ENCODE measurements around the gene CSNK1G1. TPM values are rescaled to one million over a fixed set of nuclear protein-coding genes. Genes with fewer than 3 reads are reported as not detected.

CSNK1G1 gene
- total RNA-seq, 2 donors from 2014 or later = 9.3 to 11.8 TPM

DNA sequence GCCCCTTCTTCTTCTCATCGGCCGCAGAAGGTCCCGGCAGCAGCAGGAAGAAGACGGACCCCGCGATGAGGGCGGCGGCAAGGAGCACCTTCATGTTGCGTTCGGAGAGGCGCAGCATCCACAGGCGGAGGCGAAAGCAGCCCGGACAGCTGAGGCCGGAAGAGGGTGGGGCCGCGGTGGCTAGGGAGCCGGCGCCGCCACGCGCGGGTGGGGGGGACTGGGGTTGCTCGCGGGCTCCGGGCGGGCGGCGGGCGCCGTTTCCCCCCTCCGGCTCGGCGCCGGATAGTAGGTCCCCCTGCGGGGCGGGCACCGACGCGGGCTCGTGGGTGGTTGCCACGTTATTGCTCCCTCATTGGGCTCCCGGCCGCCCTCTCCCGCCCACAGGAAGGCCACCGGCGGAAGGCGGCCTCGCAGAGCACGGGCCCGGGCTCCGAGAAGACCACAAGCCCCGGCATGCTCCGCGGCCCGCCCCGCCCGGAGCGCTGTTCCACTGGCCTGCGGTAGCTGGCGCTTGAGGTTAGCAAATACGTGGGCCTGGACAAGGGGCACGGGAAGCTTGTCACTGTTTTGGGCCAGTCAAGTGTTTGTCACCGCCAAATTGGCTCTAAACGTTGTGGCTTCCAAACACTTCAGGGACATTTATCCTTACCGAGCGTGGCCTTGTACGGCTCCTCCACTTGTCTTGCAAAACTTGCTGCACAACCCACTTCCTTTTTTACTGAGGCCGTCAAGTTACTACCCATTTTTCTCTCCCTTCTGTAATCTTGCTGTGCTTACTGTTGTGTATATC, 192.9 kb downstream of the CSNK1G1 start, which contains the start of gene PPIB:
Gene PPIB (minus strand): TSS at position 154 of the 790 bp plus-strand sequence. CDS start 36 bp downstream, at position 118.
- H3K36me3 ChIP-seq = peaks cover 28% of the 10 kb centered on the region
- H3K9me3 ChIP-seq = no peaks in the 10 kb centered on the region
- peak; percentile 96 for ATAC-seq (ENCODE audit: insufficient number of reproducible peaks, low FRiP score, low read depth)
- H3K27me3 ChIP-seq (replicated peaks; ENCODE audit: insufficient read depth) = no peaks in the 10 kb centered on the region
- H3K4me3 ChIP-seq = peak within 1 kb of the TSS; percentile 94
- peak within 1 kb of the TSS; percentile 88 for H3K27ac ChIP-seq
- TF ChIP-seq, protein P1, sequence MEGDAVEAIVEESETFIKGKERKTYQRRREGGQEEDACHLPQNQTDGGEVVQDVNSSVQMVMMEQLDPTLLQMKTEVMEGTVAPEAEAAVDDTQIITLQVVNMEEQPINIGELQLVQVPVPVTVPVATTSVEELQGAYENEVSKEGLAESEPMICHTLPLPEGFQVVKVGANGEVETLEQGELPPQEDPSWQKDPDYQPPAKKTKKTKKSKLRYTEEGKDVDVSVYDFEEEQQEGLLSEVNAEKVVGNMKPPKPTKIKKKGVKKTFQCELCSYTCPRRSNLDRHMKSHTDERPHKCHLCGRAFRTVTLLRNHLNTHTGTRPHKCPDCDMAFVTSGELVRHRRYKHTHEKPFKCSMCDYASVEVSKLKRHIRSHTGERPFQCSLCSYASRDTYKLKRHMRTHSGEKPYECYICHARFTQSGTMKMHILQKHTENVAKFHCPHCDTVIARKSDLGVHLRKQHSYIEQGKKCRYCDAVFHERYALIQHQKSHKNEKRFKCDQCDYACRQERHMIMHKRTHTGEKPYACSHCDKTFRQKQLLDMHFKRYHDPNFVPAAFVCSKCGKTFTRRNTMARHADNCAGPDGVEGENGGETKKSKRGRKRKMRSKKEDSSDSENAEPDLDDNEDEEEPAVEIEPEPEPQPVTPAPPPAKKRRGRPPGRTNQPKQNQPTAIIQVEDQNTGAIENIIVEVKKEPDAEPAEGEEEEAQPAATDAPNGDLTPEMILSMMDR (IDR thresholded peaks at IDR 0.05) = peak; percentile 34
- H3K4me1 ChIP-seq (ENCODE audit: control insufficient read depth in 1 of 2, low read depth in 2 of 2) = peaks cover 20 to 36% of the 10 kb centered on the region in 2 donors
- peak; percentile 89 for DNase-seq (ENCODE audit: low spot score)

DNA sequence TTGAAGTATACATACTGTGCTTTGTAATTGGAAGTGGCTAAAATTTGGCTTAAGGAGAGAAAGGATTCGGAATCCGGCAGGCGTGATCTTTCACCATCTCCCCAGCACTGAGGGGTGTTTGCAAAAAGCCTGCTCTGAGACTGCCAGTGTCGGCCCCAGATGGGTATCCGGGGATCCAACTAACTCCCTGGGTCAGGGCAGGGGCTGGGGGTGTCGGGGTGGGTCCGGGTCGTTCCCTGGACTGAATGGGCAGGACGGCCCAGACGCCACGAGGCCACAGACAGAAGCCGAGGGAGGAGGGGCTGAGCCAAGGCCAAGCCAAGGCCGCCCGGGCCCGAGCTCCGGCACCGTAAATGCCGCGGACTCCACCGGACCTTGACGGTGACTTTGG, 193.5 kb downstream of the CSNK1G1 start:
- Histone ChIP-seq H3K27me3 (replicated peaks; ENCODE audit: insufficient read depth) (no peaks in the 10 kb centered on the region), H3K36me3 (peaks cover 32% of the 10 kb centered on the region), H3K9me3 (no peaks in the 10 kb centered on the region), H3K27ac (peak overlapping the region; percentile 88), H3K4me1 (ENCODE audit: control insufficient read depth in 1 of 2, low read depth in 2 of 2) (peaks cover 20 to 36% of the 10 kb centered on the region in 2 donors), H3K4me3 (peak overlapping the region; percentile 94)
- ATAC-seq (ENCODE audit: insufficient number of reproducible peaks, low FRiP score, low read depth) = peak; percentile 26
- DNase-seq (ENCODE audit: low spot score) = no peak
- TF ChIP-seq, protein P1 (IDR thresholded peaks at IDR 0.05) = no peak

DNA sequence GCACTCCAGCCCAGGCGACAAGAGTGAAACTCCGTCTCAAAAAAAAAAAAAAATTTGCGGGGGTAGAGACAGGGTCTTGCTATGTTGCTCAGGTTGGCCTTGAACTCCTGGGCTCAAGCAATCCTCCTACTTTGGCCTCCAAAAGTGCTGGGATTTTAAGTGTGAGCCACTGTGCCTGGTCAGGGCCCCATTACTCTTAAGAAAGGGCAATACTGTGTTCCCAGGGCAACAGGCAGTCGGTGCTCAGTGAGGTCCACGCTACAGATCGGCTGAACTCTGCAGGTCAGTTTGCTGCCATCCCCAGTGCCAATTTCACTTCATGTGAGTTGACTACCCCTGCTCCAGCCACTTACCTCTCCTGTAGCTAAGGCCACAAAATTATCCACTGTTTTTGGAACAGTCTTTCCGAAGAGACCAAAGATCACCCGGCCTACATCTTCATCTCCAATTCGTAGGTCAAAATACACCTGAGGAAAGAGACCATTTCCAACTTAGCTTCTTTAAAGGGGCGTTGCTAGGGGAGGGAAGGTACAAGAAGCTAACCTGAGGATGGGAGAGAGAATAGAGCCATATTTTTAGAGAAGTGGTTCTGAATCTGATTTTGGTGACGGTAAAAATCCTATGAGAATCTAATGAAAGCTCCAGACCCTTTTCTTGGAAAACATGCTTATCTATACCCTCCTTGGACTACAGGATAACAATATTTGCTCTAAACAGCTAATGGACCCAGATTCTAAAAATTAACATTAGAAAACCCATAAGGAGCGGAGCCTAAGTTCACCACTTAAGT, 194.1 kb downstream of the CSNK1G1 start:
- peaks cover 38% of the 10 kb centered on the region for H3K36me3 ChIP-seq
- H3K4me1 ChIP-seq (ENCODE audit: control insufficient read depth in 1 of 2, low read depth in 2 of 2) = peaks cover 20 to 36% of the 10 kb centered on the region in 2 donors
- no peak for ATAC-seq (ENCODE audit: insufficient number of reproducible peaks, low FRiP score, low read depth)
- H3K27me3 ChIP-seq (replicated peaks; ENCODE audit: insufficient read depth) = no peaks in the 10 kb centered on the region
- H3K27ac ChIP-seq = peak overlapping the region; percentile 88
- H3K4me3 ChIP-seq = peak overlapping the region; percentile 94
- no peaks in the 10 kb centered on the region for H3K9me3 ChIP-seq
- TF ChIP-seq, protein P1 (IDR thresholded peaks at IDR 0.05) = no peak
- DNase-seq (ENCODE audit: low spot score) = no peak

- H3K4me1 ChIP-seq (ENCODE audit: control insufficient read depth in 1 of 2, low read depth in 2 of 2) = peaks cover 20 to 35% of the 10 kb centered on the region in 2 donors
- H3K4me3 ChIP-seq = no peak overlapping the region
- H3K27me3 ChIP-seq (replicated peaks; ENCODE audit: insufficient read depth) = no peaks in the 10 kb centered on the region
- H3K36me3 ChIP-seq = peaks cover 53% of the 10 kb centered on the region
- H3K27ac ChIP-seq = no peak overlapping the region
- no peak for DNase-seq (ENCODE audit: low spot score)
- ATAC-seq (ENCODE audit: insufficient number of reproducible peaks, low FRiP score, low read depth) = no peak
- H3K9me3 ChIP-seq = no peaks in the 10 kb centered on the region
- TF ChIP-seq, protein P1 (IDR thresholded peaks at IDR 0.05) = no peak
Measured at GRCh38 chr15:64158363-64159134, 197.4 kb downstream of the CSNK1G1 start.

Data from thoracic aorta (tissue), 2 donors.